ENCODE results near the gene TTC7B.

Gene TTC7B

GRCh38 chr14:90534091-90534837 lies 282.0 kb downstream of the TTC7B start:
- Histone ChIP-seq H2AK5ac (ENCODE audit: low read length) (no peak overlapping the region), H3K9me3 (ENCODE audit: insufficient read depth, low read depth, low read length) (peaks cover 4% of the 10 kb centered on the region), H2BK5ac (ENCODE audit: low read depth, low read length, poor library complexity) (no peak overlapping the region), H3K4me1 (ENCODE audit: control insufficient read depth in 1 of 2, insufficient read depth in 2 of 2, low read length in 2 of 2) (peaks cover 11% of the 10 kb centered on the region in 2 experiments), H4K8ac (ENCODE audit: low read depth, low read length) (no peak overlapping the region), H3K9ac (ENCODE audit: low read length) (no peak overlapping the region), H2AFZ (ENCODE audit: insufficient read depth, low read length, poor library complexity) (no peak overlapping the region), H3K27me3 (ENCODE audit: insufficient read depth, low read length) (no peaks in the 10 kb centered on the region), H3K18ac (ENCODE audit: low read length) (no peak overlapping the region), H2BK12ac (ENCODE audit: low read length) (no peak overlapping the region), H3K36me3 (ENCODE audit: control insufficient read depth in 1 of 2, insufficient read depth in 2 of 2, low read length in 2 of 2) (peaks cover 2 to 4% of the 10 kb centered on the region in 2 experiments), H4K91ac (ENCODE audit: low read depth, low read length) (no peak overlapping the region), H3K4me2 (ENCODE audit: low read length) (no peak overlapping the region), H3K27ac (ENCODE audit: low read depth, low read length) (no peak overlapping the region), H3K79me2 (ENCODE audit: control insufficient read depth, insufficient read depth, low read length, poor library complexity) (no peaks in the 10 kb centered on the region), H3K4me3 (ENCODE audit: low read depth, low read length) (no peak overlapping the region), H4K12ac (ENCODE audit: low read depth, low read length) (no peak overlapping the region), H3K4ac (ENCODE audit: low read depth, low read length) (no peak overlapping the region), H3K79me1 (ENCODE audit: low read length) (no peaks in the 10 kb centered on the region), H3K23ac (ENCODE audit: low read length) (no peak overlapping the region), H3K14ac (ENCODE audit: low read length) (no peak overlapping the region), H2BK120ac (ENCODE audit: insufficient read depth, low read length, poor library complexity) (no peak overlapping the region)
- no peak for DNase-seq
- WGBS (ENCODE audit: extremely low coverage, insufficient coverage, insufficient read length), result no CpG with 5 or more reads among the region's 19 CpGs

GRCh38 chr14:90533591-90534021 lies 282.6 kb downstream of the TTC7B start:
- Histone ChIP-seq H3K14ac (ENCODE audit: low read length) (no peak overlapping the region), H2BK5ac (ENCODE audit: low read depth, low read length, poor library complexity) (no peak overlapping the region), H3K27ac (ENCODE audit: low read depth, low read length) (no peak overlapping the region), H3K4me3 (ENCODE audit: low read depth, low read length) (no peak overlapping the region), H3K27me3 (ENCODE audit: insufficient read depth, low read length) (no peaks in the 10 kb centered on the region), H3K79me2 (ENCODE audit: control insufficient read depth, insufficient read depth, low read length, poor library complexity) (no peaks in the 10 kb centered on the region), H3K36me3 (ENCODE audit: control insufficient read depth in 1 of 2, insufficient read depth in 2 of 2, low read length in 2 of 2) (no peaks in the 10 kb centered on the region), H2BK120ac (ENCODE audit: insufficient read depth, low read length, poor library complexity) (no peak overlapping the region), H3K23ac (ENCODE audit: low read length) (no peak overlapping the region), H2AK5ac (ENCODE audit: low read length) (no peak overlapping the region), H3K4me1 (ENCODE audit: control insufficient read depth in 1 of 2, insufficient read depth in 2 of 2, low read length in 2 of 2) (peaks cover 11% of the 10 kb centered on the region in 2 experiments), H4K8ac (ENCODE audit: low read depth, low read length) (no peak overlapping the region), H3K9ac (ENCODE audit: low read length) (no peak overlapping the region), H4K12ac (ENCODE audit: low read depth, low read length) (no peak overlapping the region), H3K4me2 (ENCODE audit: low read length) (no peak overlapping the region), H2BK12ac (ENCODE audit: low read length) (no peak overlapping the region), H3K18ac (ENCODE audit: low read length) (no peak overlapping the region), H3K79me1 (ENCODE audit: low read length) (no peaks in the 10 kb centered on the region), H3K4ac (ENCODE audit: low read depth, low read length) (no peak overlapping the region), H2AFZ (ENCODE audit: insufficient read depth, low read length, poor library complexity) (no peak overlapping the region), H4K91ac (ENCODE audit: low read depth, low read length) (no peak overlapping the region), H3K9me3 (ENCODE audit: insufficient read depth, low read depth, low read length) (peaks cover 4% of the 10 kb centered on the region)
- no CpG with 5 or more reads among the region's 6 CpGs for WGBS (ENCODE audit: extremely low coverage, insufficient coverage, insufficient read length)
- DNase-seq, result no peak

- Histone ChIP-seq H4K12ac (ENCODE audit: low read depth, low read length) (peak overlapping the region; percentile 26), H2AFZ (ENCODE audit: insufficient read depth, low read length, poor library complexity) (no peak overlapping the region), H3K4me3 (ENCODE audit: low read depth, low read length) (no peak overlapping the region), H4K91ac (ENCODE audit: low read depth, low read length) (peak overlapping the region; percentile 4), H3K79me2 (ENCODE audit: control insufficient read depth, insufficient read depth, low read length, poor library complexity) (no peaks in the 10 kb centered on the region), H3K4ac (ENCODE audit: low read depth, low read length) (no peak overlapping the region), H2BK12ac (ENCODE audit: low read length) (peak overlapping the region; percentile 21), H3K27ac (ENCODE audit: low read depth, low read length) (no peak overlapping the region), H3K4me2 (ENCODE audit: low read length) (no peak overlapping the region), H4K8ac (ENCODE audit: low read depth, low read length) (no peak overlapping the region), H2BK5ac (ENCODE audit: low read depth, low read length, poor library complexity) (no peak overlapping the region), H3K23ac (ENCODE audit: low read length) (no peak overlapping the region), H3K9me3 (ENCODE audit: insufficient read depth, low read depth, low read length) (peaks cover 4% of the 10 kb centered on the region), H2AK5ac (ENCODE audit: low read length) (peak overlapping the region; percentile 14), H3K9ac (ENCODE audit: low read length) (no peak overlapping the region), H2BK120ac (ENCODE audit: insufficient read depth, low read length, poor library complexity) (no peak overlapping the region), H3K14ac (ENCODE audit: low read length) (peak overlapping the region; percentile 17), H3K79me1 (ENCODE audit: low read length) (no peaks in the 10 kb centered on the region), H3K36me3 (ENCODE audit: control insufficient read depth in 1 of 2, insufficient read depth in 2 of 2, low read length in 2 of 2) (no peaks in the 10 kb centered on the region), H3K18ac (ENCODE audit: low read length) (no peak overlapping the region), H3K27me3 (ENCODE audit: insufficient read depth, low read length) (no peaks in the 10 kb centered on the region), H3K4me1 (ENCODE audit: control insufficient read depth in 1 of 2, insufficient read depth in 2 of 2, low read length in 2 of 2) (peaks cover 11% of the 10 kb centered on the region in 2 experiments)
- no peak for DNase-seq
- WGBS (ENCODE audit: extremely low coverage, insufficient coverage, insufficient read length), result no CpG with 5 or more reads among the region's 14 CpGs
Measured at GRCh38 chr14:90532826-90533525, 283.3 kb downstream of the TTC7B start.

- Histone ChIP-seq H2AK5ac (ENCODE audit: low read length) (no peak overlapping the region), H2BK120ac (ENCODE audit: insufficient read depth, low read length, poor library complexity) (no peak overlapping the region), H3K18ac (ENCODE audit: low read length) (no peak overlapping the region), H3K4me3 (ENCODE audit: low read depth, low read length) (no peak overlapping the region), H2BK12ac (ENCODE audit: low read length) (no peak overlapping the region), H3K36me3 (ENCODE audit: control insufficient read depth in 1 of 2, insufficient read depth in 2 of 2, low read length in 2 of 2) (no peaks in the 10 kb centered on the region), H4K8ac (ENCODE audit: low read depth, low read length) (no peak overlapping the region), H3K9me3 (ENCODE audit: insufficient read depth, low read depth, low read length) (peaks cover 4% of the 10 kb centered on the region), H3K4me2 (ENCODE audit: low read length) (no peak overlapping the region), H3K79me2 (ENCODE audit: control insufficient read depth, insufficient read depth, low read length, poor library complexity) (no peaks in the 10 kb centered on the region), H3K14ac (ENCODE audit: low read length) (no peak overlapping the region), H3K79me1 (ENCODE audit: low read length) (no peaks in the 10 kb centered on the region), H4K12ac (ENCODE audit: low read depth, low read length) (no peak overlapping the region), H2BK5ac (ENCODE audit: low read depth, low read length, poor library complexity) (no peak overlapping the region), H3K27me3 (ENCODE audit: insufficient read depth, low read length) (no peaks in the 10 kb centered on the region), H4K91ac (ENCODE audit: low read depth, low read length) (no peak overlapping the region), H3K27ac (ENCODE audit: low read depth, low read length) (no peak overlapping the region), H3K9ac (ENCODE audit: low read length) (no peak overlapping the region), H3K4ac (ENCODE audit: low read depth, low read length) (no peak overlapping the region), H3K23ac (ENCODE audit: low read length) (no peak overlapping the region), H3K4me1 (ENCODE audit: control insufficient read depth in 1 of 2, insufficient read depth in 2 of 2, low read length in 2 of 2) (peaks cover 11% of the 10 kb centered on the region in 2 experiments), H2AFZ (ENCODE audit: insufficient read depth, low read length, poor library complexity) (no peak overlapping the region)
- no CpG with 5 or more reads among the region's 6 CpGs for WGBS (ENCODE audit: extremely low coverage, insufficient coverage, insufficient read length)
- no peak for DNase-seq
Measured at GRCh38 chr14:90531497-90531896, 284.7 kb downstream of the TTC7B start.

Measured in trophoblast cell (in vitro differentiated cells and primary cell).